ENCODE measurements around the gene ITPRID2. TPM values are rescaled to one million over a fixed set of nuclear protein-coding genes. Genes with fewer than 3 reads are reported as not detected.

The ITPRID2 gene
- polyA plus RNA-seq, 1 donor (not counting 4 experiments of a cell fraction or from before 2014, with no cell fraction given): 146 TPM

GRCh38 chr2:181949047-181949446 lies 57.5 kb downstream of the ITPRID2 start:
- Histone ChIP-seq H3K79me2 (ENCODE audit: control insufficient read depth, insufficient read depth, low read length) (no peaks in the 10 kb centered on the region), H4K20me1 (ENCODE audit: control insufficient read depth, extremely low read depth, insufficient read depth, low read length) (no peaks in the 10 kb centered on the region), H3K9me3 (ENCODE audit: control insufficient read depth, low read depth, low read length) (no peaks in the 10 kb centered on the region), H3K36me3 (ENCODE audit: control insufficient read depth in 2 of 2, extremely low read depth in 1 of 2, insufficient read depth in 2 of 2, low read length in 2 of 2) (no peaks in the 10 kb centered on the region), H3K4me1 (ENCODE audit: control insufficient read depth, extremely low read depth, insufficient read depth, low read length) (peaks cover 30% of the 10 kb centered on the region), H3K4me2 (ENCODE audit: control insufficient read depth, extremely low read depth, insufficient read depth, low read depth, low read length) (peak overlapping the region; percentile 58), H3K4me3 (ENCODE audit: control insufficient read depth in 2 of 3, extremely low read depth in 1 of 3, insufficient read depth in 2 of 3, low read depth in 1 of 3, low read length in 3 of 3) (peak overlapping the region in 2 of 3 experiments; percentile 29 to 32), H3K9me1 (ENCODE audit: control insufficient read depth, extremely low read depth, insufficient read depth, low read length) (no peaks in the 10 kb centered on the region), H3K9ac (ENCODE audit: control insufficient read depth, extremely low read depth, insufficient read depth, low read length) (no peak overlapping the region), H2AFZ (ENCODE audit: control insufficient read depth, low read length) (peak overlapping the region; percentile 49), H3K27me3 (ENCODE audit: control insufficient read depth, extremely low read depth, insufficient read depth, low read length) (no peaks in the 10 kb centered on the region), H3K27ac (ENCODE audit: control insufficient read depth, insufficient read depth, low read length) (peak overlapping the region; percentile 50)
- FAIRE-seq (peak; percentile 95), DNase-seq (ENCODE audit: low read depth, low spot score) (no peak)
- dilution Hi-C loops (cut with MboI; ENCODE audit: extremely low pct_ligation_motif_present, low sequenced_read_pairs): no loop called here
- TF ChIP-seq CTCF (optimal IDR thresholded peaks at IDR 0.05 in 1 of 3, IDR thresholded peaks at IDR 0.05 in 1 of 3, conservative IDR thresholded peaks at IDR 0.05 in 1 of 3; ENCODE audit: extremely low read depth in 1 of 3, insufficient read depth in 2 of 3, low read length in 3 of 3): no peak
- no peak for TF ChIP-seq EZH2 (IDR thresholded peaks at IDR 0.05; ENCODE audit: low read length)

- H3K9me1 ChIP-seq (ENCODE audit: control insufficient read depth, extremely low read depth, insufficient read depth, low read length): no peaks in the 10 kb centered on the region
- H4K20me1 ChIP-seq (ENCODE audit: control insufficient read depth, extremely low read depth, insufficient read depth, low read length): no peaks in the 10 kb centered on the region
- no peaks in the 10 kb centered on the region for H3K27me3 ChIP-seq (ENCODE audit: control insufficient read depth, extremely low read depth, insufficient read depth, low read length)
- TF ChIP-seq EZH2 (IDR thresholded peaks at IDR 0.05; ENCODE audit: low read length) (no peak), CTCF (optimal IDR thresholded peaks at IDR 0.05 in 1 of 3, IDR thresholded peaks at IDR 0.05 in 1 of 3, conservative IDR thresholded peaks at IDR 0.05 in 1 of 3; ENCODE audit: extremely low read depth in 1 of 3, insufficient read depth in 2 of 3, low read length in 3 of 3) (no peak)
- FAIRE-seq (no peak), DNase-seq (ENCODE audit: low read depth, low spot score) (no peak)
- no peak overlapping the region for H3K4me3 ChIP-seq (ENCODE audit: control insufficient read depth in 2 of 3, extremely low read depth in 1 of 3, insufficient read depth in 2 of 3, low read depth in 1 of 3, low read length in 3 of 3)
- no peak overlapping the region for H3K9ac ChIP-seq (ENCODE audit: control insufficient read depth, extremely low read depth, insufficient read depth, low read length)
- peaks cover 30% of the 10 kb centered on the region for H3K4me1 ChIP-seq (ENCODE audit: control insufficient read depth, extremely low read depth, insufficient read depth, low read length)
- dilution Hi-C loops (cut with MboI; ENCODE audit: extremely low pct_ligation_motif_present, low sequenced_read_pairs): no loop called here
- no peak overlapping the region for H3K4me2 ChIP-seq (ENCODE audit: control insufficient read depth, extremely low read depth, insufficient read depth, low read depth, low read length)
- no peak overlapping the region for H2AFZ ChIP-seq (ENCODE audit: control insufficient read depth, low read length)
- H3K27ac ChIP-seq (ENCODE audit: control insufficient read depth, insufficient read depth, low read length): no peak overlapping the region
- no peaks in the 10 kb centered on the region for H3K36me3 ChIP-seq (ENCODE audit: control insufficient read depth in 2 of 2, extremely low read depth in 1 of 2, insufficient read depth in 2 of 2, low read length in 2 of 2)
- no peaks in the 10 kb centered on the region for H3K79me2 ChIP-seq (ENCODE audit: control insufficient read depth, insufficient read depth, low read length)
- H3K9me3 ChIP-seq (ENCODE audit: control insufficient read depth, low read depth, low read length): no peaks in the 10 kb centered on the region
These were observed 61.1 kb downstream of the ITPRID2 start for GRCh38 chr2:181952404-181953226.

Data from keratinocyte (primary cell).